Skeletal muscle cell (primary cell): Measurements from ENCODE around the gene GABRG1.

Experiments used
- DNase-seq: peaks from one replicate; pipeline ENCODE4 v3.0.0-alpha.2; 2010; ENCODE audit warnings: low read depth
- H3K4me3 ChIP-seq: 2 replicates; pipeline ENCODE4 v1.5.1; 2011; ENCODE audit warnings: low read depth, mild to moderate bottlenecking, control low read depth, low read length, moderate library complexity

Gene GABRG1

GRCh38 chr4:46123913-46124755 is at the start of gene GABRG1:
Gene GABRG1, minus strand, starts transcription at chr4:46124054. Its CDS starts 141 bp downstream, at chr4:46123913.
- no peak within 1 kb of the TSS for H3K4me3 ChIP-seq
- no peak for DNase-seq

- H3K4me3 ChIP-seq: no peak overlapping the region
- DNase-seq: no peak
Measured at GRCh38 chr4:46146993-46147392, 23.1 kb upstream of the GABRG1 start.

- H3K4me3 ChIP-seq: no peak overlapping the region
- no peak for DNase-seq
Measured at GRCh38 chr4:46131498-46132057, 7.7 kb upstream of the GABRG1 start.

GRCh38 chr4:46124773-46125413 is 1.0 kb upstream of the GABRG1 start:
- H3K4me3 ChIP-seq: no peak overlapping the region
- DNase-seq: no peak

- no peak overlapping the region for H3K4me3 ChIP-seq
- DNase-seq: no peak
Measured at GRCh38 chr4:46081674-46082073, 42.2 kb downstream of the GABRG1 start.

GRCh38 chr4:46081248-46081647 is 42.6 kb downstream of the GABRG1 start:
- DNase-seq: no peak

GRCh38 chr4:46073778-46074177 is 50.1 kb downstream of the GABRG1 start:
- H3K4me3 ChIP-seq: no peak overlapping the region

More at GRCh38 chr4:46081248-46081647, 42.6 kb downstream of the GABRG1 start:
- H3K4me3 ChIP-seq: no peak overlapping the region

GRCh38 chr4:46051392-46051791 is 72.5 kb downstream of the GABRG1 start:
- DNase-seq: no peak
- no peak overlapping the region for H3K4me3 ChIP-seq

More at GRCh38 chr4:46073778-46074177, 50.1 kb downstream of the GABRG1 start:
- DNase-seq: no peak

- no peak overlapping the region for H3K4me3 ChIP-seq
- no peak for DNase-seq
Measured at GRCh38 chr4:46032056-46032455, 91.8 kb downstream of the GABRG1 start.

- no peak for DNase-seq
- H3K4me3 ChIP-seq: no peak overlapping the region
Measured at GRCh38 chr4:46016306-46016705, 107.5 kb downstream of the GABRG1 start.

- no peak for DNase-seq
- no peak overlapping the region for H3K4me3 ChIP-seq
Measured at GRCh38 chr4:45992728-45993127, 131.1 kb downstream of the GABRG1 start.

- DNase-seq: no peak
Measured at GRCh38 chr4:45989775-45990174, 134.1 kb downstream of the GABRG1 start.

GRCh38 chr4:45987858-45988257 is 136.0 kb downstream of the GABRG1 start:
- H3K4me3 ChIP-seq: no peak overlapping the region
- DNase-seq: no peak

More at GRCh38 chr4:45989775-45990174, 134.1 kb downstream of the GABRG1 start:
- no peak overlapping the region for H3K4me3 ChIP-seq
